ENCODE data around the gene TBX6. TPM values are rescaled to one million over a fixed set of nuclear protein-coding genes. Genes with fewer than 3 reads are reported as not detected.
A peak's percentile ranks its signal among the peaks of the same experiment; 100 is the strongest.

Gene TBX6
- total RNA-seq, 4 donors from 2014 or later = 0.42 to 1.3 (median 0.67) TPM

DNA sequence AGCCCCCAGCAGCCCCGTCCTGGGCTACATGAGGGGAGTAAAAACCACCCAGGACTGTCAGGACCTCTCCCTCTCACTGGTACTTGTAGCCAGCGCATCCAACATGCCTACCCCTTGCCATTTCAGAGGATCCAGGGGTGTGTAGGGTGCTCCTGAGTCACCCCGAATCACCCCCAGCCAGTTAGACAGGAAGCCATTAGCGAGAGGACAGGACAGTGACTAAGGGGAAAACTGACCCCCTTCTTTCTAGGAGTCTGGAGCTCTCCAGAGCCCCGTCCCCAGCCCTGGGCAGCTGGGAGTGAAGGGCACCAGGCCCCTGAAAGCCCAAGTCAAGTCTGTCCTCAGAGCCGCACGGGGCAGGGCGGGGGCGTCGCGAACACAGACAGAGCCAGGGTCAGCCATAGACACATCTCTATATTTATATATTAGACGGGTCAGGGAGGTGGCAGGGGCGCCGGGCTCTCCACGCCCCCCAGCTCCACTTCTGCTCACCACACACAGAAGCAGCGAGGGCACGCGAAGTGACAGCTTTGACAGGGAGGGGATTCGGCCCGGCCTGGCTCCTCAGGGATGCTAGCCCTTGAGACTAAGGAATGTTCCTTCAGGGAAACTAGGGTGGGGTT is 22.1 kb upstream of the TBX6 start:
- Histone ChIP-seq H3K9me3 (no peaks in the 10 kb centered on the region), H3K36me3 (peaks cover 30 to 100% (median 94%) of the 10 kb centered on the region in 4 donors), H3K4me3 (no peak overlapping the region), H3K27ac (replicated peaks in 1 of 4) (peak overlapping the region in 1 of 4 donors; percentile 12), H3K4me1 (peaks cover 6 to 10% (median 8%) of the 10 kb centered on the region in 4 donors), H3K27me3 (no peaks in the 10 kb centered on the region)
- no peak for DNase-seq (ENCODE audit: extremely low spot score)
- no peak for TF ChIP-seq POLR2AphosphoS5 (IDR thresholded peaks at IDR 0.05)
- no peak for TF ChIP-seq EP300 (IDR thresholded peaks at IDR 0.05)
- intact Hi-C loops (cut with DNase I) = no loop called here
- whole genome bisulfite sequencing = 91% methylated on average over 5 of the region's 20 CpGs

DNA sequence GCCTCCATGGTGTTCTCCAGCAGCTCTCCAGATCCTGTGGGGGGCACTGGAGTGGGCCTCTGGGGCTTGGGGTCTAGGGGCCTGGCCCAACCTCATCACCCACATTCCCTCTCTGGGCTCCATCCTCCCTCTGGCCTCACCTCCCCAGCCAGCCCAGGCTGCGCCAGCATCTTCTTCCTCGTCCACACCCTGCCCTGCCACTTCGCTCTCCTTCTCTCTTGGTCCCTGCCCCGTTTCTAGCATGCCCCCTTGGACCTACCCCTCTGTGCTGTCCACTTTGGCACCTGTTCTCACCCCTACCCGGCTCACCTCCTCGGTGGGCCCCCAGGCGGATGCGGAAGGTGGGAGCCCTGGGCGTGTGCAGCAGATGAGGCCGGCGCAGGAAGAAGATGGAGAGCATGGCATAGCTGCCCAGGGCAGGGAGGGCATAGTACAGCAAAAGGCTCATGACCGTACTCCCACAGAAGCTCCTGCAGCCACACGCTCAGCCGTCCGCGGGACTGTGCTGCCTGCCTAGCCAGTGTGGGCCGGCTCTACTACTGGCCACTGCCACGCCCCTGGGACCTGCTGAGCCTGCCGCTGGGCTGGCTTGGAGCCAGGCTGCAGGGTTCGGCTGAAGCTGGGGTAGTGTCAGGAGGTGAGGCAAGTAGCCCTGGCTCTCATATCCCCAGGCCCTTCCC is 21.4 kb upstream of the TBX6 start, which contains the start of gene GDPD3:
Gene GDPD3, minus strand, starts transcription at position 507 of the 680 bp plus-strand sequence. Its CDS starts 59 bp downstream, at position 448.
- no peak within 1 kb of the TSS for H3K4me3 ChIP-seq
- no peaks in the 10 kb centered on the region for H3K9me3 ChIP-seq
- DNase-seq (ENCODE audit: extremely low spot score) = no peak
- no peak for TF ChIP-seq POLR2A (IDR thresholded peaks at IDR 0.05; ENCODE audit: low read depth)
- peak in 1 of 2 donors; percentile 3 for TF ChIP-seq POLR2AphosphoS5 (IDR thresholded peaks at IDR 0.05)
- peak within 1 kb of the TSS in 1 of 4 donors; percentile 12 for H3K27ac ChIP-seq (replicated peaks in 1 of 4)
- intact Hi-C loops (cut with DNase I) = no loop called here
- WGBS = 94% methylated on average over 11 of the region's 20 CpGs
- no peaks in the 10 kb centered on the region for H3K27me3 ChIP-seq
- H3K36me3 ChIP-seq = peaks cover 25 to 100% (median 92%) of the 10 kb centered on the region in 4 donors
- H3K4me1 ChIP-seq = peaks cover 6 to 10% (median 8%) of the 10 kb centered on the region in 4 donors

DNA sequence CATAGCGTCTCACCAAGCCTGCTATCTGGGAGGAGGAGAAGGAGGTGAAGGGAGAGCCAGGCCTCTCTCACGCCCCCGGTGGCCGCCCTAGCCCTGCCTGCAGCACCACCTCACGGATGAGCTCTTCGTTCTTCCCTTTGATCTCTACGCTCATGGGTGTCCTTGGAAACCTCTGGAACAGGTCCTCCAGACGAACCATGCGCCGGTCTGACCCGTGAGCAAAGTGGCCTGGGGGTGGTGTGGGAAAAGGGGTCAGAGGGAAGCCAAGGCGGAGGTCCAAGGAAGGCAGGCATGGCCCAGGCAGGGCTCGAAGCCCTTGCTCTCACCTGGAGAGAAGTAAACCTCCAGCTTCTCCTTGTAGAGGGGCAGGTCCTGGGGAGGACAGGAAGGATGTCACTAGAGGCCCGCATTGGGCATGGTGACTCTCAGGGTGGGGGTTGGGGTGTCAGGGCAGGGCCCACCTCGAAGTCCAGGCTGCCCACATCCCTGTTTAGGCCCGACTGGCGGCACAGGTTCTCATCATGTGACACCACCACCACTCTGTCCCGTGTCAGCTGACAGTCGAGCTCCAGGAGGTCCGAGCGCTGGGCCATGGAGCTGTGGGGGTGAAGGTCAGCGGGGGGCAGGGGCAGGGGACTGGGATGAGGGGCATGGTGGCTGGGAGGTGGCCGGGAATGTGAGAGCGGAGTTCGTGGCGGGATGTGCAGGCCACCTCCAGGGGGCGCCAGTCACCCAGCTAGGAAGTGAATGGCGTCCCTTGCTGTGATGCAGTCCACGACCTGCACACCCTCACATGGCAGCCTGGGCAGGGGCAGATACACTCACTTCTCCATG is 20.7 kb upstream of the TBX6 start:
- Histone ChIP-seq H3K27me3 (no peaks in the 10 kb centered on the region), H3K36me3 (peaks cover 27 to 100% (median 92%) of the 10 kb centered on the region in 4 donors), H3K4me1 (peaks cover 6 to 10% (median 8%) of the 10 kb centered on the region in 4 donors), H3K9me3 (no peaks in the 10 kb centered on the region), H3K4me3 (no peak overlapping the region), H3K27ac (replicated peaks in 1 of 4) (no peak overlapping the region)
- TF ChIP-seq POLR2AphosphoS5 (IDR thresholded peaks at IDR 0.05) (peak; percentile 2 to 18), EP300 (IDR thresholded peaks at IDR 0.05) (no peak), POLR2A (IDR thresholded peaks at IDR 0.05; ENCODE audit: low read depth) (no peak)
- TF ChIP-seq, protein P1, sequence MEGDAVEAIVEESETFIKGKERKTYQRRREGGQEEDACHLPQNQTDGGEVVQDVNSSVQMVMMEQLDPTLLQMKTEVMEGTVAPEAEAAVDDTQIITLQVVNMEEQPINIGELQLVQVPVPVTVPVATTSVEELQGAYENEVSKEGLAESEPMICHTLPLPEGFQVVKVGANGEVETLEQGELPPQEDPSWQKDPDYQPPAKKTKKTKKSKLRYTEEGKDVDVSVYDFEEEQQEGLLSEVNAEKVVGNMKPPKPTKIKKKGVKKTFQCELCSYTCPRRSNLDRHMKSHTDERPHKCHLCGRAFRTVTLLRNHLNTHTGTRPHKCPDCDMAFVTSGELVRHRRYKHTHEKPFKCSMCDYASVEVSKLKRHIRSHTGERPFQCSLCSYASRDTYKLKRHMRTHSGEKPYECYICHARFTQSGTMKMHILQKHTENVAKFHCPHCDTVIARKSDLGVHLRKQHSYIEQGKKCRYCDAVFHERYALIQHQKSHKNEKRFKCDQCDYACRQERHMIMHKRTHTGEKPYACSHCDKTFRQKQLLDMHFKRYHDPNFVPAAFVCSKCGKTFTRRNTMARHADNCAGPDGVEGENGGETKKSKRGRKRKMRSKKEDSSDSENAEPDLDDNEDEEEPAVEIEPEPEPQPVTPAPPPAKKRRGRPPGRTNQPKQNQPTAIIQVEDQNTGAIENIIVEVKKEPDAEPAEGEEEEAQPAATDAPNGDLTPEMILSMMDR (IDR thresholded peaks at IDR 0.05) = peak; percentile 48 to 76 (median 58)
- 84% methylated on average over 24 of the region's 29 CpGs for WGBS
- no peak for DNase-seq (ENCODE audit: extremely low spot score)
- intact Hi-C loops (cut with DNase I) = no loop called here

DNA sequence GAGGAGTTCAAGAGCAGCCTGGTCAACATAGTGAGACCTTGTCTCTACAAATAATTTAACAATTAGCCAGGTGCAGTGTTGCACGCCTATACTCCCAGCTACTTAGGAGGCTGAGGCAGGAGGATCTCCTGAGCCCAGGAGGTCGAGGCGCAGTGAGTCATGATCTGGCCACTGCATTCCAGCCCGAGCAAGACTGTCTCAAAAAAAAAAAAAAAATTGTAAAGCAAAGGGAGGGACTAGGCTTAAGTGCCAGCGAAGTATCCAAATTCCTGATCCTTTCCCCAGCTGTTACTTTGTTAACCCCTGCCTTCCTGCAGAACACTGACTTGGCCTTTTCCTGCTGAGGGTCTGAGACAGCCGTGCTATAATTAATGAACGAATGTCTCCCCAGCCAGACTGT is 18.9 kb upstream of the TBX6 start:
- H3K27me3 ChIP-seq = no peaks in the 10 kb centered on the region
- H3K4me3 ChIP-seq = no peak overlapping the region
- H3K9me3 ChIP-seq = no peaks in the 10 kb centered on the region
- WGBS = 62% methylated on average over 7 of the region's 7 CpGs
- intact Hi-C loops (cut with DNase I) = no loop called here
- H3K4me1 ChIP-seq = peaks cover 6 to 10% (median 8%) of the 10 kb centered on the region in 4 donors
- no peak for TF ChIP-seq EP300 (IDR thresholded peaks at IDR 0.05)
- TF ChIP-seq, protein P1 (IDR thresholded peaks at IDR 0.05) = no peak
- no peak for TF ChIP-seq POLR2AphosphoS5 (IDR thresholded peaks at IDR 0.05)
- no peak for TF ChIP-seq POLR2A (IDR thresholded peaks at IDR 0.05; ENCODE audit: low read depth)
- H3K36me3 ChIP-seq = peaks cover 16 to 98% (median 88%) of the 10 kb centered on the region in 4 donors
- no peak for DNase-seq (ENCODE audit: extremely low spot score)
- no peak overlapping the region for H3K27ac ChIP-seq (replicated peaks in 1 of 4)

DNA sequence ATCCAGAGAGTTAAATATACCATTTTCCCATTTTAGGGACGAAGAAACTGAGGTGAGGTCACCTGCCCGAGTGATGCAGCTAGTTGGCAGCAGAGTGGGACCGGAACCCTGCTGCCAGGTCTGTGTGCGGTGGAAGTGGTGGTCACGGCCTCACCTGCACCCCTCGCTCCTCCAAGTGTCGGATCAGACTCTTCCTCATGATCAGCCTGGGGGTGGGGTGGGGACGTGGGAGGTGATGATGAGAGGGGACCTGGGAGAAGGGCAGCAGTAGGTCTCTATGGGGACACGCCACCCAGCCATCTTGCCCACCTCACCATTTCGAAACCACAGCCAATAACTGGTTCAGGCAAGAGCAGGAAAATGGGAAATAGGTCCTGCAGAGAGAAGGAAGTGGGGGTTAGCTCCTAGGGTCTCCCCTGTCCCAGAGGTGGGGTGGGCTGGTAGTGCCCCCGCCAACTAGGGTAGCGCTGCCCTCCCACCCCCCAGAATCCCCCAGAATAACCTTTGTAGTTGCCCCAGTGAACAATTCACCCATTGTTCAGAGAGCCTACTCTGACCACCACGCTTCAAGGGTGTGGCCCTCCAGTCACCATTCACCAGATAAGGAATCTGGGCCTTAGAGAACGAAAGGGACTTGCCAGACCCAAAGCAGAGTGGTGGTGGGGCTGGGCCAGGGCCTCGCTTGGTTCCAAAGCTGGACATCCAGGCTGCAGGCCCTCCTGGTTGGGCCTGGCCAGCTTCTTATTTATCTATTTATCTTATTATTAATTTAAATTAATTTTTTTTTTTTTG is 16.5 kb upstream of the TBX6 start:
- H3K4me1 ChIP-seq = peaks cover 3 to 5% (median 4%) of the 10 kb centered on the region in 4 donors
- WGBS = 94% methylated on average over 14 of the region's 15 CpGs
- H3K27me3 ChIP-seq = no peaks in the 10 kb centered on the region
- TF ChIP-seq POLR2AphosphoS5 (IDR thresholded peaks at IDR 0.05) (no peak), POLR2A (IDR thresholded peaks at IDR 0.05; ENCODE audit: low read depth) (no peak), EP300 (IDR thresholded peaks at IDR 0.05) (no peak)
- TF ChIP-seq, protein P1 (IDR thresholded peaks at IDR 0.05) = no peak
- no peak overlapping the region for H3K27ac ChIP-seq (replicated peaks in 1 of 4)
- no peak overlapping the region for H3K4me3 ChIP-seq
- no peaks in the 10 kb centered on the region for H3K9me3 ChIP-seq
- DNase-seq (ENCODE audit: extremely low spot score) = no peak
- intact Hi-C loops (cut with DNase I) = no loop called here
- H3K36me3 ChIP-seq = peaks cover 19 to 94% (median 79%) of the 10 kb centered on the region in 4 donors

All from esophagus muscularis mucosa (tissue), 4 donors.